Prostate gland (tissue), 2 donors: ENCODE data around the gene STRA8. TPM values are rescaled to one million over a fixed set of nuclear protein-coding genes. Genes with fewer than 3 reads are reported as not detected.

Experiments
- DNase-seq: peaks from one replicate; pipeline ENCODE4 v3.0.0-alpha.2; 2019; ENCODE audit warnings: low spot score
- H3K27ac ChIP-seq, 2 donors: fragments of 200-600 bp; sonication (generic); 2 replicates each; pipeline ENCODE4 v1.5.1; 2017 to 2019
- H3K27me3 ChIP-seq: fragments of 200-600 bp; sonication (generic); replicated peaks from 2 replicates; pipeline ENCODE4 v1.5.1; 2019; ENCODE audit not compliant: insufficient read depth
- H3K36me3 ChIP-seq, 2 donors: fragments of 200-600 bp; sonication (generic); 1 replicate in 1 of 2; 2 replicates in 1 of 2; pipeline versions ENCODE4 v1.5.1 to v1.8.1; 2017 to 2019
- H3K4me1 ChIP-seq: fragments of 200-600 bp; sonication (generic); replicated peaks from 2 replicates; pipeline ENCODE4 v1.5.1; 2019
- H3K4me3 ChIP-seq, 2 donors: fragments of 200-600 bp; sonication (generic); 2 replicates each; pipeline ENCODE4 v1.5.1; 2017 to 2019
- H3K9me3 ChIP-seq: fragments of 200-600 bp; sonication (generic); 2 replicates; pipeline ENCODE4 v1.5.1; 2017
- CTCF ChIP-seq, 4 experiments: fragments of 200-600 bp in 2 of 4; fragments of 450-650 bp in 2 of 4; sonication (generic) in 2 of 4; IDR thresholded peaks; 1 replicate in 3 of 4; 2 replicates in 1 of 4; pipeline ENCODE4 v1.5.1; 2016 to 2019; ENCODE audit warnings: antibody characterized with exemption in 4 of 4, mild to moderate bottlenecking in 2 of 4, moderate library complexity in 2 of 4
- POLR2A ChIP-seq: fragments of 450-650 bp; IDR thresholded peaks from one replicate; pipeline ENCODE4 v1.6.1; 2016; ENCODE audit warnings: antibody characterized with exemption, mild to moderate bottlenecking
- POLR2AphosphoS5 ChIP-seq: sonication (generic); formaldehyde crosslinking; IDR thresholded peaks from one replicate; pipeline ENCODE4 v1.6.1; 2017; ENCODE audit warnings: antibody characterized with exemption
- WGBS: methylation state at CpG from one replicate; pipeline ENCODE4 v1.1.5; 2018; 5-methylcytosine and 5-hydroxymethylcytosine counted together
- intact Hi-C: fragments of 100-400 bp; cut with DNase I; formaldehyde crosslinking; loops from one replicate; pipeline ENCODE4 v1.14.2; 2022
- total RNA-seq, 2 donors: library from RNA; depleted of rRNA; stranded (reverse); fragments of >200 nt; gene quantifications; one replicate each; pipeline ENCODE4 v1.1.0, GENCODE V29; 2016

The STRA8 gene
- total RNA-seq, 2 donors from 2014 or later, result not detected

GRCh38 chr7:135262623-135263320 is 29.1 kb downstream of the STRA8 start:
- WGBS, result 86% methylated on average over 9 of the region's 9 CpGs
- no peaks in the 10 kb centered on the region for H3K9me3 ChIP-seq
- no peaks in the 10 kb centered on the region for H3K4me1 ChIP-seq
- no peak overlapping the region for H3K27ac ChIP-seq
- TF ChIP-seq POLR2AphosphoS5, result no peak
- no peak for TF ChIP-seq POLR2A
- no peak for TF ChIP-seq CTCF (IDR thresholded peaks at IDR 0.05)
- H3K36me3 ChIP-seq, result no peaks in the 10 kb centered on the region
- no peak for DNase-seq
- H3K27me3 ChIP-seq, result no peaks in the 10 kb centered on the region
- no peak overlapping the region for H3K4me3 ChIP-seq
- intact Hi-C loops, result loop anchor here (10.0 kb wide), 1 partner anchor 578 kb away; no protein-coding TSS in a partner anchor

GRCh38 chr7:135263321-135263970 is 29.8 kb downstream of the STRA8 start:
- H3K4me1 ChIP-seq, result no peaks in the 10 kb centered on the region
- no peak for DNase-seq
- 94% methylated on average over 11 of the region's 11 CpGs for WGBS
- no peak overlapping the region for H3K4me3 ChIP-seq
- H3K27ac ChIP-seq, result no peak overlapping the region
- TF ChIP-seq POLR2A (no peak), POLR2AphosphoS5 (no peak), CTCF (IDR thresholded peaks at IDR 0.05) (no peak)
- intact Hi-C loops, result loop anchor here (10.0 kb wide), 1 partner anchor 579 kb away; no protein-coding TSS in a partner anchor
- no peaks in the 10 kb centered on the region for H3K36me3 ChIP-seq
- no peaks in the 10 kb centered on the region for H3K9me3 ChIP-seq
- H3K27me3 ChIP-seq, result no peaks in the 10 kb centered on the region

GRCh38 chr7:135265637-135266036 is 32.0 kb downstream of the STRA8 start:
- H3K4me3 ChIP-seq, result no peak overlapping the region
- H3K27ac ChIP-seq, result no peak overlapping the region
- intact Hi-C loops, result loop anchor here (10.0 kb wide), 1 partner anchor 581 kb away; no protein-coding TSS in a partner anchor
- no peaks in the 10 kb centered on the region for H3K36me3 ChIP-seq
- no peaks in the 10 kb centered on the region for H3K9me3 ChIP-seq
- TF ChIP-seq POLR2A (no peak), POLR2AphosphoS5 (no peak), CTCF (IDR thresholded peaks at IDR 0.05) (no peak)
- H3K27me3 ChIP-seq, result no peaks in the 10 kb centered on the region
- H3K4me1 ChIP-seq, result no peaks in the 10 kb centered on the region
- 71% methylated on average over 1 of the region's 1 CpG for WGBS
- DNase-seq, result no peak

- 92% methylated on average over 11 of the region's 11 CpGs for WGBS
- Histone ChIP-seq H3K4me1 (no peaks in the 10 kb centered on the region), H3K27me3 (no peaks in the 10 kb centered on the region), H3K9me3 (no peaks in the 10 kb centered on the region), H3K36me3 (no peaks in the 10 kb centered on the region), H3K4me3 (no peak overlapping the region), H3K27ac (no peak overlapping the region)
- intact Hi-C loops, result loop anchor here (10.0 kb wide), 1 partner anchor 585 kb away; no protein-coding TSS in a partner anchor
- no peak for DNase-seq
- TF ChIP-seq POLR2A (no peak), POLR2AphosphoS5 (no peak), CTCF (IDR thresholded peaks at IDR 0.05) (no peak)
These were observed 36.3 kb downstream of the STRA8 start for GRCh38 chr7:135269921-135270320.
